Suprapubic skin (tissue), 3 donors: Measurements from ENCODE around the gene ARID1B.

ENCODE experiments used
- EP300 ChIP-seq: sonication (generic); formaldehyde crosslinking; IDR thresholded peaks from one replicate; pipeline ENCODE4 v1.6.1; 2017; ENCODE audit warnings: antibody characterized with exemption
- POLR2A ChIP-seq, 2 donors: fragments of 450-650 bp; IDR thresholded peaks; one replicate each; pipeline ENCODE4 v1.6.1; 2017; ENCODE audit warnings: antibody characterized with exemption in 2 of 2, mild to moderate bottlenecking in 2 of 2, moderate library complexity in 2 of 2
- TF ChIP-seq, protein P1 (sequence below), 2 donors: fragments of 200-600 bp in 1 of 2; fragments of 450-650 bp in 1 of 2; sonication (generic) in 1 of 2; IDR thresholded peaks; one replicate each; pipeline ENCODE4 v1.5.1; 2016 to 2019; ENCODE audit warnings: antibody characterized with exemption in 2 of 2, mild to moderate bottlenecking in 1 of 2, moderate library complexity in 1 of 2

DNA sequence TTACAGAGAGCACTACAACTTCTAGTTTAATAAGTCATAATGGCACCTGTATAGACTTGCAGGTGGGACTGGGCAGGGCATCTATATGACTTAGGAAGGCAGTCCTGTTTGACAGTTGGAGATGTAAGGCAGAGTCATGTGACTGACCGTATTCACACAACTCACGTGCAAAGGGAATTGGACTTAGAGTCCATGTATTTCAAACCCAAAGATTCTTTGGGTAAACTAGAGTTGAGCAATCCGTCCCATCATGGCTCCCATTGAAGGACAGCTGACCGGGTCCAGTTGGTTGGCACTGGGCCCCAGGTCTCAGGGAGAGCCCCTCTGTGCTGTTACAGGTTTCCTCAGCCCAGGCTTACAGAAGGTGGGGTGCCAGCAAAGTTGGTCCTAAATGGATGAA, 121.9 kb downstream of the ARID1B start:
- TF ChIP-seq, protein P1, sequence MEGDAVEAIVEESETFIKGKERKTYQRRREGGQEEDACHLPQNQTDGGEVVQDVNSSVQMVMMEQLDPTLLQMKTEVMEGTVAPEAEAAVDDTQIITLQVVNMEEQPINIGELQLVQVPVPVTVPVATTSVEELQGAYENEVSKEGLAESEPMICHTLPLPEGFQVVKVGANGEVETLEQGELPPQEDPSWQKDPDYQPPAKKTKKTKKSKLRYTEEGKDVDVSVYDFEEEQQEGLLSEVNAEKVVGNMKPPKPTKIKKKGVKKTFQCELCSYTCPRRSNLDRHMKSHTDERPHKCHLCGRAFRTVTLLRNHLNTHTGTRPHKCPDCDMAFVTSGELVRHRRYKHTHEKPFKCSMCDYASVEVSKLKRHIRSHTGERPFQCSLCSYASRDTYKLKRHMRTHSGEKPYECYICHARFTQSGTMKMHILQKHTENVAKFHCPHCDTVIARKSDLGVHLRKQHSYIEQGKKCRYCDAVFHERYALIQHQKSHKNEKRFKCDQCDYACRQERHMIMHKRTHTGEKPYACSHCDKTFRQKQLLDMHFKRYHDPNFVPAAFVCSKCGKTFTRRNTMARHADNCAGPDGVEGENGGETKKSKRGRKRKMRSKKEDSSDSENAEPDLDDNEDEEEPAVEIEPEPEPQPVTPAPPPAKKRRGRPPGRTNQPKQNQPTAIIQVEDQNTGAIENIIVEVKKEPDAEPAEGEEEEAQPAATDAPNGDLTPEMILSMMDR (IDR thresholded peaks at IDR 0.05), result no peak
- TF ChIP-seq POLR2A (IDR thresholded peaks at IDR 0.05), result no peak
- no peak for TF ChIP-seq EP300
